Stomach smooth muscle (tissue), 2 donors: ENCODE measurements around the gene CABP7.

Experiments used
- H3K27ac ChIP-seq: one replicate; pipeline ENCODE4 v1.7.0; 2013; ENCODE audit warnings: mild to moderate bottlenecking, low read length, inconsistent platforms
- H3K27me3 ChIP-seq, 2 donors: one replicate each; pipeline ENCODE4 v1.7.0; 2013; ENCODE audit warnings: low read length in 2 of 2; ENCODE audit not compliant: insufficient read depth in 2 of 2, control insufficient read depth in 1 of 2
- H3K36me3 ChIP-seq, 2 donors: one replicate each; pipeline ENCODE4 v1.7.0; 2013; ENCODE audit warnings: low read length in 2 of 2; ENCODE audit not compliant: control insufficient read depth in 2 of 2, insufficient read depth in 2 of 2
- H3K4me1 ChIP-seq: one replicate; pipeline ENCODE4 v1.7.0; 2013; ENCODE audit warnings: low read length; ENCODE audit not compliant: control insufficient read depth, insufficient read depth
- H3K4me3 ChIP-seq, 2 donors: one replicate each; pipeline ENCODE4 v1.7.0; 2013; ENCODE audit warnings: low read length in 2 of 2
- H3K9ac ChIP-seq, 2 donors: one replicate each; pipeline ENCODE4 v1.7.0; 2013; ENCODE audit warnings: low read length in 2 of 2, mild to moderate bottlenecking in 1 of 2
- H3K9me3 ChIP-seq, 2 donors: one replicate each; pipeline ENCODE4 v1.7.0; 2013; ENCODE audit warnings: low read length in 2 of 2; ENCODE audit not compliant: control insufficient read depth in 2 of 2
- donor health status: healthy.
- donor health status: Pancreatic carcinoma.

The CABP7 gene

GRCh38 chr22:29702000-29702930 is 17.5 kb upstream of the CABP7 start:
- Histone ChIP-seq H3K27ac (no peak overlapping the region), H3K27me3 (peaks cover 26 to 27% of the 10 kb centered on the region in 2 donors), H3K9me3 (no peaks in the 10 kb centered on the region), H3K36me3 (no peaks in the 10 kb centered on the region), H3K9ac (no peak overlapping the region), H3K4me3 (no peak overlapping the region), H3K4me1 (peaks cover 15% of the 10 kb centered on the region)

DNA sequence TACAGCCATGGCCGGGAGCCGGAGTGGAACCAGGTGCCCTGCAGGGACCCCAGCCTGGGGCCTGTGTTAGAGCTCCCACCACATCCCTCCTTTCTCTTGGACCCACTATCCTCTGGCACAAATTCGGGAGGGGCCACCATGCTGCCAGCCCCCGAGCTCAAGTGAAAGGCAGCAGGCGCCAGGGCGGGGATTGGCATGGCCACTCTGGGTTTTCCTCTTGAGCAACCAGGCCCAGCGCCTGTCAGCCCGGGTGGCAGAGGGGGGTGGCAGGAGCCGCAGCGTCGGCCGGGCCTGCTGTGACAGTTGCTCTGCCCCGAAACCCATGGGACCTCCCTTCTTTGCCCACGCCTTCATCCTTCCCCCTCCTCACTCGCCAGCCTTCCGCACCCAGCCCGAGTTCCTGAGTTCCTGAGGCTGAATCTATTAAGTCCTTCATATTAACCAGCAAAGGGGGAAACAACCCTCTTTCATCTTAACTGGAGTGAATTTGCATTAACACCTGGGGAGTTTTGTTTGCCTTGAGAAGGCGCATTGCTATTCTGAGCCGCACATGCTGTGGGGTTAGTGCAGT is 16.8 kb upstream of the CABP7 start:
- no peak overlapping the region for H3K9ac ChIP-seq
- H3K4me1 ChIP-seq, result peaks cover 15% of the 10 kb centered on the region
- H3K36me3 ChIP-seq, result no peaks in the 10 kb centered on the region
- peaks cover 26 to 28% of the 10 kb centered on the region in 2 donors for H3K27me3 ChIP-seq
- H3K9me3 ChIP-seq, result no peaks in the 10 kb centered on the region
- H3K4me3 ChIP-seq, result no peak overlapping the region
- H3K27ac ChIP-seq, result no peak overlapping the region

DNA sequence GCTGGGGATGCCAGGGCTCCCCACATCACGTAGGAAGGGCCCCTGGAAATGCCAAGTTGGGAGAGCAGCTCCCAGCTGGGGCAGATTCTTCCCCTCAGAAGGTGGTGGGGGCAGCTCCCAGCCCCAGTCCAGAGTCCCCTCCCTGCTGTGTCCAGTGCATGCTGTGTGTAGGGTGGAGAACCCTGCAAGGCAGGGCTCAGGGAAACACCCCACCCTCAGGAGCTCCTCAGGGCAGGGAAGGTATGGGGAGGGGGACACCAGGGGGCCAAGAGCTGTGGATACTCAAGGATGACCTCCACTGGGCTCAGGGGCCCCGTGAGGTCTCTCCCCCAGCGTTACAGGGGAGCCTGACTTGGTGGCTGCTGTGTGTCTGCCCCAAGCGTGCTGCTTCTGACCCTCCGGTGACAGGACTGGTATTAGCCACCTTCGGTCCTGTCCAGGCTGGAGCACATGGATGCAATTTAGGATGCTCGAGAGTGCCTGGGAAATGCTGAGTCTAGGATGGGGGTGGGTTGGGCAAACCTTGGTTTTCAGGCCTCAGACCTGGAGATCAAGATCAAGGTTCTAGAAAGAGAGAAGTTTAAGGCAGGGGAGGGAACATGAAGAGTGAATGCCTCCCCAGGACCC is 16.1 kb upstream of the CABP7 start:
- no peak overlapping the region for H3K9ac ChIP-seq
- peaks cover 28 to 29% of the 10 kb centered on the region in 2 donors for H3K27me3 ChIP-seq
- H3K9me3 ChIP-seq, result no peaks in the 10 kb centered on the region
- H3K4me3 ChIP-seq, result no peak overlapping the region
- no peak overlapping the region for H3K27ac ChIP-seq
- H3K36me3 ChIP-seq, result no peaks in the 10 kb centered on the region
- H3K4me1 ChIP-seq, result peaks cover 15% of the 10 kb centered on the region

DNA sequence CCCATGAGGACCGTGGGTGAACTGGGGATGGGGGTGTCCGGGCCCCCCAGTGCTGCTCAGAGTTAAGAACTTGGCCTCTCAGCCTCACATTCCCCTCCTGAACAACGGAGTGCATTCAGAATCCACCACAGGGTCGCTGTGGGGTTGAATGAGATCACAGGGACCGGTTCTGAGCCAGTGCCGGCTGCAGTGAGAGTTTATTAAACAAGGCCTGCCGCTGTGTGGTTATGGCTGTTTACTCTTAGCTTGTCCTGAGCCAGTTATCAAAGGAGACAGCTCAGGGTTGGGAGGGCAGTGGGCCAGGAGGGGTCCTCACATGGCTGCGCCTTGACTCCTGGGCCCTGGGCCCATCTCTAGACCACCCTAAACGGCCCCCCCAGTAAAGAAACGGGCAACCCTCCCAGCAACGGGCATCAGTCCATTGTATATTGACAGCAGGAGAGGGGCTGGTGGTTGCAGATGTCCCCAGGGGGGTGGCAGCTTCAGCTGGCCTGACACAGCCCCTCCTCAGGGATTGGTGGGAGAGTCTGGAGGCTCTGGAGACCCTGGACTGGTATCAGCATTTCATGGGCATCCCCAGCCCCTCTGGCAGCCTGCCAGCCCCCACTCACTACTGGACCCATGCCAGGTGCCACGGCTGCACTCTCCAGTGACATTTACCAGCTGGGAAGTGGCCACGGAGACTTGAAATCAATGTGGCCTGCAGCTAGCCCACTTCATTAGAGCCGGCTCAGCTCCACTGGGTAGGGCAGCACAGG is 15.1 kb upstream of the CABP7 start:
- H3K4me3 ChIP-seq, result peak overlapping the region in 1 of 2 donors; percentile 40
- no peaks in the 10 kb centered on the region for H3K9me3 ChIP-seq
- H3K4me1 ChIP-seq, result peaks cover 15% of the 10 kb centered on the region
- H3K36me3 ChIP-seq, result no peaks in the 10 kb centered on the region
- H3K27me3 ChIP-seq, result peaks cover 28 to 31% of the 10 kb centered on the region in 2 donors
- peak overlapping the region in 1 of 2 donors; percentile 32 for H3K9ac ChIP-seq
- H3K27ac ChIP-seq, result no peak overlapping the region

GRCh38 chr22:29705651-29706050 is 14.2 kb upstream of the CABP7 start:
- no peak overlapping the region for H3K27ac ChIP-seq
- no peak overlapping the region for H3K9ac ChIP-seq
- peaks cover 28% of the 10 kb centered on the region in 2 donors for H3K27me3 ChIP-seq
- no peaks in the 10 kb centered on the region for H3K9me3 ChIP-seq
- peaks cover 15% of the 10 kb centered on the region for H3K4me1 ChIP-seq
- no peaks in the 10 kb centered on the region for H3K36me3 ChIP-seq
- H3K4me3 ChIP-seq, result no peak overlapping the region

GRCh38 chr22:29706486-29706885 is 13.3 kb upstream of the CABP7 start:
- H3K27me3 ChIP-seq, result peaks cover 25 to 28% of the 10 kb centered on the region in 2 donors
- no peak overlapping the region for H3K4me3 ChIP-seq
- H3K36me3 ChIP-seq, result no peaks in the 10 kb centered on the region
- H3K27ac ChIP-seq, result no peak overlapping the region
- H3K9ac ChIP-seq, result no peak overlapping the region
- H3K9me3 ChIP-seq, result no peaks in the 10 kb centered on the region
- H3K4me1 ChIP-seq, result peaks cover 15% of the 10 kb centered on the region

DNA sequence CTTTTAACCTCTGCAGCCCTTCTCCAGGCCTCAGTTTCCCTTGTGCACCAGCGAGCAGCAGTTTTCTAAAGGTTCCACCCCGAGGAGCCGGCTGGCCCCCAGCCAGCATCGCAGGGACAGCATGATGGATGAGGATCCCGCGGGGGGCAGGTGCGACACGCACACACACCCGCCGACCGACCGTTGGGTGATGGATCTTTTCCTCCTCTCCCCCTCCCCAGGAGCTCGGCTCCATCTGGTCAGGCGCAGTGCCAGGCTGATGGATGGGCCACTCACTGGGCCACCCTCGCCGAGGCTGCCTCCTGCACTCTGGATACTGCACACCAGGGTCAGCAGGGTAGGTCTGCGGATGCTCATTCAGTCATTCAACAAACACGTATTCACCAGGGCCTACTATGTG is 12.8 kb upstream of the CABP7 start:
- H3K4me1 ChIP-seq, result peaks cover 15% of the 10 kb centered on the region

DNA sequence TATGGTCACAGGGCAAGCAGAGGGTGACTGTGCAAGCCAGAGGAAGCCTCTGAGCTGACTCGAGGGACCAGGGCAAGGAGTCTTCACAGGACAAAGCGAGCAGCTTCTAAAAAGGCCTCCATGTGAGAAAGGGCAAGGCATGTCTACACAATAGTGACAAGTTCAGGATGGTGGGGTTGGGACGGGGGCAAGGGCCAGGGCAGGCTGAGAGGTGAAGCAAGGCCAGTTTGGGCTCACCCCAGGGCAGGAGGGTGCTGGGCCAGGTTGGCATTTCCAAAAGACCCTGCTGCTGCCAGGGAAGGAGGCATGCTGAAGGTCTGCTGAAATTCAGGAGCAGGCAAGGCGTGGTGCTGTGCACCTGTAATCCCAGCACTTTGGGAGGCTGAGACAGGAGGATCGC is 12.3 kb upstream of the CABP7 start:
- H3K9me3 ChIP-seq, result no peaks in the 10 kb centered on the region
- H3K4me1 ChIP-seq, result peaks cover 15% of the 10 kb centered on the region
- no peaks in the 10 kb centered on the region for H3K36me3 ChIP-seq
- H3K4me3 ChIP-seq, result no peak overlapping the region
- no peak overlapping the region for H3K9ac ChIP-seq
- H3K27me3 ChIP-seq, result peaks cover 20 to 23% of the 10 kb centered on the region in 2 donors
- no peak overlapping the region for H3K27ac ChIP-seq

More for the DNA sequence above, 12.8 kb upstream of the CABP7 start:
- H3K9me3 ChIP-seq, result no peaks in the 10 kb centered on the region
- no peak overlapping the region for H3K4me3 ChIP-seq
- H3K36me3 ChIP-seq, result no peaks in the 10 kb centered on the region
- H3K27ac ChIP-seq, result no peak overlapping the region
- H3K9ac ChIP-seq, result no peak overlapping the region
- H3K27me3 ChIP-seq, result peaks cover 24 to 25% of the 10 kb centered on the region in 2 donors

GRCh38 chr22:29710193-29710592 is 9.6 kb upstream of the CABP7 start:
- Histone ChIP-seq H3K9me3 (no peaks in the 10 kb centered on the region), H3K4me1 (peaks cover 6% of the 10 kb centered on the region), H3K27ac (no peak overlapping the region), H3K9ac (no peak overlapping the region), H3K4me3 (no peak overlapping the region), H3K36me3 (no peaks in the 10 kb centered on the region), H3K27me3 (peaks cover 11 to 21% of the 10 kb centered on the region in 2 donors)

DNA sequence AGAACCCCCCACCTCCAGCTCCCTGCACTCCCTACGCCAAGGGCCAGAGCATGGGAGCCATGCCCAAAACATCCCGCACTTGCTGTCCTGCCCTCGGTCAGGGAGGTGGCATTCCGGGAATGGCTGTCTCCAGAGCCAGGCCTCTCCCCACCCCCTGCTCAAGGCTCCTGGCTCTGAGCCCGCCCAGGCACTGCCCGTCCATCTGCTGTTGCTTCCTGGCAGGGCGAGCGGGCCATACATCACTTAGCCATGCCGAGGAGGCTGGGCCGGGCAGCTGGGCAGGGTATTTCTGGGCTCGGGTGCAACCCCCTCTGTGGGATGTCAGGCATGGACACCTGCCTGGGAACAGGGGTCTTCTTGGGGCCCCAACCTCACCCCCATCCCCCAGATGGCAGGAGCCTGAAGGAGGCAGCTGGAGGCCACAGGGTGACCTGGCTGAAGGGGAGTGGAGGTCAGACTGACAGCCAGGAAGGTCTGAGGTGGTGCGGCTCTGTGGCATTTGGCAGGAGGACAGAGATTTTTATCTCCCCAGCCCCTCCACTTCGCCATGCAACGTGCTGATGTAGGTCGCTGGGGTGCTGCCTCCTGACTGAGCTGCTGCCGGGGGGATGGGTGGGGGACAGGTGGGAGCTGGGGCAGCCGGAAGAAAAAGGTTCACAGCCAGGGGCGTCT is 8.7 kb upstream of the CABP7 start:
- H3K27ac ChIP-seq, result no peak overlapping the region
- H3K36me3 ChIP-seq, result no peaks in the 10 kb centered on the region
- no peaks in the 10 kb centered on the region for H3K9me3 ChIP-seq
- H3K9ac ChIP-seq, result no peak overlapping the region
- peaks cover 14 to 29% of the 10 kb centered on the region in 2 donors for H3K27me3 ChIP-seq
- H3K4me3 ChIP-seq, result no peak overlapping the region
- H3K4me1 ChIP-seq, result peaks cover 5% of the 10 kb centered on the region
